GM12864 (cell line): ENCODE measurements around the gene DDO.

Experiments
- DNase-seq: peaks from one replicate; pipeline ENCODE4 v3.0.0-alpha.2; 2011; ENCODE audit warnings: low read depth
- H3K4me3 ChIP-seq: 2 replicates; pipeline ENCODE4 v1.5.1; 2011; ENCODE audit warnings: mild to moderate bottlenecking, low read depth, low read length, control low read depth
- TF ChIP-seq, protein P1 (sequence below): IDR thresholded peaks from 2 replicates; pipeline ENCODE4 v1.5.1; 2011; ENCODE audit warnings: low read depth, mild to moderate bottlenecking, moderate library complexity, low read length, control low read depth, inconsistent platforms; ENCODE audit errors: missing control alignments

Gene DDO

DNA sequence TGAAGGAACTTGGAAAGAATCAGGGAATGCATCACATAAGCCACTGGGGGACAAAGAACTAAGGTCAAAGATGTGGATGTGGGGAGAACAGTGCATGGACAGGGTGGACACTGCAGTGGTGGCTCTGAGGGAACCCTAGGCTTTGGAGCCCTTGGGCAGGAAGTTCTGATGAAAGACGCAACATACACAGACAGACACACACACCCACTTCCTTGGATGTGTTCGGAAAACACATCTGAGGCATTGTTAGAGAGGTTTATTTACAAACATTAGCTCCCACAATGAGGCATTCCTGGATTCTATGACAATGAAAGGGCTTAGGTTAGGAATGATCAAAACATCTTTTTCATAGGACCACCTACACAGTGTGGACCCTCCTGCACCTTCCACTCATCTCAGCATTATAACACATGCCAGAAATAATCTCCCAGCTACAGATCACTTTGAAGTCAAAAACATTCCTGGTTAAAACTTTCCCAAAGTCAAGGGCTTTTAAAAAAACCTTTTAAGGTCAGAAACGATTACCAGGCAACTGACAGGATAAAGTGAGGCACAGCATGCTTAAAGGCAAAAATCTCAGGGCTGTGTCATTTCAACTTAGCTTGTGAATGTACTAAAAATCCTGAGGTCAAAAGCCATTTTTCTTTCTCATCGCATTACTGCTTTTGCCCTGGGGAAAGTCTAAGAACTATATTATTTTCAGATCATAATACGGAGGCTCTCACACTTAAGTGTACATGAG is 50.8 kb downstream of the DDO start:
- DNase-seq = no peak
- H3K4me3 ChIP-seq = no peak overlapping the region
- TF ChIP-seq, protein P1, sequence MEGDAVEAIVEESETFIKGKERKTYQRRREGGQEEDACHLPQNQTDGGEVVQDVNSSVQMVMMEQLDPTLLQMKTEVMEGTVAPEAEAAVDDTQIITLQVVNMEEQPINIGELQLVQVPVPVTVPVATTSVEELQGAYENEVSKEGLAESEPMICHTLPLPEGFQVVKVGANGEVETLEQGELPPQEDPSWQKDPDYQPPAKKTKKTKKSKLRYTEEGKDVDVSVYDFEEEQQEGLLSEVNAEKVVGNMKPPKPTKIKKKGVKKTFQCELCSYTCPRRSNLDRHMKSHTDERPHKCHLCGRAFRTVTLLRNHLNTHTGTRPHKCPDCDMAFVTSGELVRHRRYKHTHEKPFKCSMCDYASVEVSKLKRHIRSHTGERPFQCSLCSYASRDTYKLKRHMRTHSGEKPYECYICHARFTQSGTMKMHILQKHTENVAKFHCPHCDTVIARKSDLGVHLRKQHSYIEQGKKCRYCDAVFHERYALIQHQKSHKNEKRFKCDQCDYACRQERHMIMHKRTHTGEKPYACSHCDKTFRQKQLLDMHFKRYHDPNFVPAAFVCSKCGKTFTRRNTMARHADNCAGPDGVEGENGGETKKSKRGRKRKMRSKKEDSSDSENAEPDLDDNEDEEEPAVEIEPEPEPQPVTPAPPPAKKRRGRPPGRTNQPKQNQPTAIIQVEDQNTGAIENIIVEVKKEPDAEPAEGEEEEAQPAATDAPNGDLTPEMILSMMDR = no peak

DNA sequence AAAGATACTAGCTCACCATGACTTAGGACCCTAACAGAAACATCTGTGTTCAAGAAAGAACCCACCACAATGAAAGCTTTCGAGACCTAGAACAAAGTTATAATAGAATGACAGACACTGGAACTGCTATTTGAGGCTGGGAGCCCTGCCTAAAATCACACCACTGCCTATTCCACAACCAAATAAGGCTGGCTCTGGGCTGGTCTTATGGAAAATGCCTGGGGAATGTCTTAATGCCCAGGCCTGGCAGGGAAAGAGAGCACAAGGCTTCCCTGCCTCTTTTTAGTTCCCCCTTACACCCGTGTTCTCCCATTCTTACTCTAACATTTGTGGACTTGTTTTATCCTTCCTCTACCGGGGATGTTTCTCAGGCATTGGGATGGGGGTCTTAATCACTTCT is 51.6 kb downstream of the DDO start:
- DNase-seq = no peak
- TF ChIP-seq, protein P1 = no peak
- no peak overlapping the region for H3K4me3 ChIP-seq

DNA sequence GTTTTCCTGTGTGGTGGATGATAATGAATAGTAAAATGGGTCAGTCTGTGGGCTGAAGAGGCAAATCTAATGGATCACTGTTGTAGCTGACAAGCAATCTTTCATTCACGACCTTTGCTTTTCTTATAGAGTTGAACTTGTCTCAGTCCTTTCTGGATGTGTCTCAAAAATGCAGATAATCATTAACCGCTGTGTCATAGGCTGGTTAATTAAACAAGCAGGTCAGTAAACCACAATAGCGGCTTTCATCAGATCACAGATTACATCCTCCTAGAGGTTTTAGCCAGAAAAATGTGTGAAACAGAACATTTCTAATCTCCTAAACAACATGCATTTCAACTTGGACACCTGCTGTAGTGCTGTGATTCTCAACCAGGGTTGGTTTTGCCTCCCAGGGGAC is 54.7 kb downstream of the DDO start:
- DNase-seq = no peak
- no peak overlapping the region for H3K4me3 ChIP-seq
- TF ChIP-seq, protein P1 = no peak

DNA sequence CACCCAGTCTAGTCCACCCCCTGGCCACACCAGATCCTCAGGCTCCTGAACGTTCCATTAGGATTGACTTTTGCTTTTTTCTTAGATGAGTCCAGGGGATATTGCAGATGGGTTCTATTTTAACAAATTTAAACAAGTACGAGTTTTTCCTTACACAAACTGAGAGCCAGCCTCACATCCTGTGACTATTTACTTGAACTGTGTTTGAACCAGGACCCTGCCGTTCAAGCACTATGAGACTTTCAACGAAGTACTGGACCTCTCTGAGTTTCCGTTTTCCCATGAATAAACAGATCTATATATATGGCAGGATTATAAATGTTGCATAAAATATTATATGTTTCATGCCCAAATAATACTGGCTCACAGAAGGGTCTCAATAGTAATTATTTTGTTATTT is 55.8 kb downstream of the DDO start:
- TF ChIP-seq, protein P1 = no peak
- no peak overlapping the region for H3K4me3 ChIP-seq
- no peak for DNase-seq

DNA sequence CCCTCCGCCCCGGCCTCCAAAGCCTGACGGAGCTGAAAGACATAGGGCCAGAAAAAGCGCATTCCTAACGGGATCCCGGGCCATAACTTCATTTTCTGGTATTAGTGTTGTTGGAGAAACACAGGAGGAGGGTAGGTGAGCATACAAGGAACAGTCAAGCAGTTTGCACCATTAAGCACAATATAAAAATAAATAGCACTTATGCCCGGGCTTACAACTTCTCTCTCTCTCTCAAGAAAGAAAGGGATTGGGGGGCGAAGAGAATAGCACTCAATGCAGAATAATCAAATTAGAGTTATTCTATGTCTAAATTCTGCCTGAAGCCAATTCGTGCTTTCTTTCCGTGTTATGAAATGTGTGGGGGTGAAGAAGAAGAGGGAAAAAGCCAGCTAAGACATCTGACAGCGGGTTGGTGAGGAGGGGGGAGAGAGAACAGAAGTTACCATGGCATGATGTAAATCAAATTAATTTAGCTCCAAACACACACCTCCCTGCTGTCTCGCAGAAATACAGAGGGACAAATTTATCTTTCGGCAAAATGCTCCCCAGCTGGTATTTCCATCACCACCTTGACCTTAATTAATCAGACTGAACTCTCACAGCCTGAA is 56.7 kb downstream of the DDO start:
- no peak overlapping the region for H3K4me3 ChIP-seq
- DNase-seq = no peak
- TF ChIP-seq, protein P1 = no peak

DNA sequence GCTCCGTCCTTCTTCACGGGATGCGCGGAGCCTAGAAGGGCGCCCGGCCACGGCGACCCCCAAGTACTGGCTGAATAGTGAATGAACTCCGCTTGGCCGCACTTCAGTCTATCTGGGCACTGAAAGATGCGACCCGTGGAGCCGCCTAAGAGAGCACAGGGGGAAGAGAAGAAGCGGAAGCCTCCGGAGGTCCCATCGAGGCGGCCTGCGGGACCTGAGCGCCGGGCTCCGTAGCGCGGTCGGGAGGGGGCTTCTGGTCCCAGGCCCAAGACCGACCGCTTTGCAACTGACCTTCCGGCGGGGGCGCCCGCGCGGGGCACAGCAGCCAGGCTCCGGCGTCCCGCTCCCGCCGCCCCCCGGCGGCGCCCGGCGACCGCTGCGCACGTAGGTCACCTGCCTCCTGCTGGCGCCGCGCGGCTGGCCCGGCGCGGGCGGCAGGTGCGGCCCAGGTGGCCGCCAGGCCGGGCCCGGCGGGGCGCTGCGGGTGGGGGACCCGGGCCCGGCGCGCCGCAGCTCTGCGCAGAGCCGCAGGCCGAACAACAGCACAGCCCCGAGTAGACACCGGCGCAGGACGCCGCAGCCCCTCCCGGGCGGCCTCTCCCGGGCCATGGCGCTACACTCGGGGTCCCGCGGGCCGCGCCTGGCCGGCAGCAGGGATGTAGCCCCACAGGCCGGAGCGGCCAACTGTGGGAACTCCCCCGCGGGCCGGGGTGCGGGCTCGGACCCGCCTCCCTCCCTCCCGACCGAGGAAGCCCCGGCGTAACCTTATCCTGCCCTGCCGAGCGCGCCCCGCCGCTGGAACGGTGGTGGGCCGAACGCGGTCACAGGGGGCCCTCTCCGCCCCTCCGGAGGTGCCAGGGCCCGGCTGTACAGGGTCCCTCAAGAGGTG is 57.5 kb downstream of the DDO start, which contains the start of gene METTL24:
Gene METTL24, minus strand, starts transcription at position 686 of the 889 bp plus-strand sequence. Its CDS starts 77 bp downstream, at position 609.
- DNase-seq = no peak
- H3K4me3 ChIP-seq = no peak within 1 kb of the TSS
- TF ChIP-seq, protein P1 = no peak
